PFSK-1 (cell line): Measurements from ENCODE around the gene TLR4.

Experiments
- FOXP2 ChIP-seq: optimal IDR thresholded peaks from 2 replicates; pipeline ENCODE3; 2011; ENCODE audit warnings: borderline replicate concordance, control low read depth, inconsistent platforms; ENCODE audit not compliant: insufficient read depth; ENCODE audit errors: extremely low read length, extremely low read depth
- POLR2AphosphoS5 ChIP-seq: IDR thresholded peaks from 2 replicates; pipeline ENCODE4 v1.6.1; 2012; ENCODE audit warnings: low read depth, mild to moderate bottlenecking, control low read depth, low read length, moderate library complexity
- SIN3A ChIP-seq: IDR thresholded peaks from 2 replicates; pipeline ENCODE4 v1.6.1; 2012; ENCODE audit warnings: mild to moderate bottlenecking, low read length, moderate library complexity, borderline replicate concordance; ENCODE audit not compliant: insufficient read depth
- TAF1 ChIP-seq: IDR thresholded peaks from 2 replicates; pipeline ENCODE4 v1.6.1; 2012; ENCODE audit warnings: low read length, control low read depth, borderline replicate concordance; ENCODE audit not compliant: insufficient read depth
- TF ChIP-seq, protein P1 (sequence below), 2 experiments: IDR thresholded peaks; 2 replicates each; pipeline versions ENCODE4 v1.6.1 to v1.8.0; 2011 to 2012; ENCODE audit warnings: low read depth in 2 of 2, low read length in 2 of 2, control low read depth in 1 of 2, inconsistent platforms in 1 of 2, mild to moderate bottlenecking in 1 of 2, moderate library complexity in 1 of 2; ENCODE audit not compliant: insufficient read depth in 1 of 2

DNA sequence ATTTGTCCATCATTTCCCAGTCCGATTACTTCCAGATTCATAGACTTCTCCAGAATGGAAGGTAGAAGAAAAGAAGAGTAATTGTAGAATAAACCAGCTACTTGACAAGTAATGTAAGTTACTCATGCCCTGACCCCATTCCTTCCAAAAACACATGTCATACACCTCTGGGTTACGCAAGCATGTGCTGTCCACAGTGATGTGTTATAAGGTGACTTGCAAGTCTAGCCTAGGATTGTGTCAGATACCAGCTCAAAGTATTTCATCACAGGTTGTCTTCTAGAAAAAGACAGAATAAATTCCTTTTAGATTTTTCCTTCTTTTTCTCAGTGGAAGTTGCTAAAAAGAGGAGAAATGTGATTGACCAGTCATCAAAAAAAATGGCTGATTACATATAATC, 8.0 kb upstream of the TLR4 start:
- TF ChIP-seq SIN3A (no peak), POLR2AphosphoS5 (no peak), TAF1 (no peak), FOXP2 (no peak)
- TF ChIP-seq, protein P1, sequence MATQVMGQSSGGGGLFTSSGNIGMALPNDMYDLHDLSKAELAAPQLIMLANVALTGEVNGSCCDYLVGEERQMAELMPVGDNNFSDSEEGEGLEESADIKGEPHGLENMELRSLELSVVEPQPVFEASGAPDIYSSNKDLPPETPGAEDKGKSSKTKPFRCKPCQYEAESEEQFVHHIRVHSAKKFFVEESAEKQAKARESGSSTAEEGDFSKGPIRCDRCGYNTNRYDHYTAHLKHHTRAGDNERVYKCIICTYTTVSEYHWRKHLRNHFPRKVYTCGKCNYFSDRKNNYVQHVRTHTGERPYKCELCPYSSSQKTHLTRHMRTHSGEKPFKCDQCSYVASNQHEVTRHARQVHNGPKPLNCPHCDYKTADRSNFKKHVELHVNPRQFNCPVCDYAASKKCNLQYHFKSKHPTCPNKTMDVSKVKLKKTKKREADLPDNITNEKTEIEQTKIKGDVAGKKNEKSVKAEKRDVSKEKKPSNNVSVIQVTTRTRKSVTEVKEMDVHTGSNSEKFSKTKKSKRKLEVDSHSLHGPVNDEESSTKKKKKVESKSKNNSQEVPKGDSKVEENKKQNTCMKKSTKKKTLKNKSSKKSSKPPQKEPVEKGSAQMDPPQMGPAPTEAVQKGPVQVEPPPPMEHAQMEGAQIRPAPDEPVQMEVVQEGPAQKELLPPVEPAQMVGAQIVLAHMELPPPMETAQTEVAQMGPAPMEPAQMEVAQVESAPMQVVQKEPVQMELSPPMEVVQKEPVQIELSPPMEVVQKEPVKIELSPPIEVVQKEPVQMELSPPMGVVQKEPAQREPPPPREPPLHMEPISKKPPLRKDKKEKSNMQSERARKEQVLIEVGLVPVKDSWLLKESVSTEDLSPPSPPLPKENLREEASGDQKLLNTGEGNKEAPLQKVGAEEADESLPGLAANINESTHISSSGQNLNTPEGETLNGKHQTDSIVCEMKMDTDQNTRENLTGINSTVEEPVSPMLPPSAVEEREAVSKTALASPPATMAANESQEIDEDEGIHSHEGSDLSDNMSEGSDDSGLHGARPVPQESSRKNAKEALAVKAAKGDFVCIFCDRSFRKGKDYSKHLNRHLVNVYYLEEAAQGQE (IDR thresholded peaks at IDR 0.05; ENCODE audit: insufficient read depth in 1 of 2, low read depth in 2 of 2, low read length in 2 of 2): no peak
